ELF-1 (cell line): Measurements from ENCODE around the gene UVSSA.
"Not testable (repeated sequence)": the region's sequence is repeated elsewhere in the genome, so short reads cannot be mapped to it uniquely, and the experiment has no call there.

ENCODE experiments used
- DNase-seq: peaks from one replicate; pipeline ENCODE4 v3.0.0-alpha.2; 2016; ENCODE audit warnings: low read depth, low spot score

The UVSSA gene

DNA sequence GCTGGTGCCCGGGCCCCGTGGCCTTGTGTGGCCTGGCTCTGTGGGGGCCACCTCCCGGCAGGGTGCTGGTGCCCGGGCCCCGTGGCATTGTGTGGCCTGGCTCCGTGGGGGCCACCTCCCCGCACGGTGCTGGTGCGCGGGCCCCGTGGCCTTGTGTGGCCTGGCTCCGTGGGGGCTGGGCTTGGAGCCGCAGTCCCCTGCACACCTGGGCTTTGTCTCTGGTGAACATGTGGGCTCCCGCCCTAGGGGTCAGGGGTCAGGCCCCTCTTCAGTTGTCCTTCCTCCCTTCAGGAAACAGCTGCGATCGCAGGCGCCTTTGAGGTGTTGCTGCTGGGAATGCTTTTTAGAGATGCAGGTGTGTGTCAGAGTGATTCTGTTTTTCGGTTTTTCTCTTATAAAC, 17.2 kb downstream of the UVSSA start:
- DNase-seq: no peak

DNA sequence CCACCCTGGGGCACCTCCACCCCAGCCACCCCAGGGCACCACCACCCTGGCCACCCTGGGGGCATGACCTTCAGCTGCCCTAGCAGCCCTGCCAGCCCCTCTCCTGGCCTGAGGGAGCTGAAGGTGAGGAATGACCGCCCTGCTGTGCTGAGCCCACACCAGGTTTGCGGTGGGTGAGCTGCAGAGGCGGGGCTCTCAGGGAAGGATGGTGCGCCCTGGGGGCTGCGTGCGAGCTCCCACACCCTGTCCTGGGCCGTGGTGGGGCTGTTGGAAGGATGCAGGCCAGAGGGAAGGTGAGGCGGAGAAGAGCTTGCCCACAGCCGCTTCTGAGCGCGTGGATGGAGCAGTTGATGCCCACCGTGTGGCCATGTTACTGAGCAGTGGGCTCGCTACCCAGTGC, 17.7 kb downstream of the UVSSA start:
- DNase-seq: no peak

DNA sequence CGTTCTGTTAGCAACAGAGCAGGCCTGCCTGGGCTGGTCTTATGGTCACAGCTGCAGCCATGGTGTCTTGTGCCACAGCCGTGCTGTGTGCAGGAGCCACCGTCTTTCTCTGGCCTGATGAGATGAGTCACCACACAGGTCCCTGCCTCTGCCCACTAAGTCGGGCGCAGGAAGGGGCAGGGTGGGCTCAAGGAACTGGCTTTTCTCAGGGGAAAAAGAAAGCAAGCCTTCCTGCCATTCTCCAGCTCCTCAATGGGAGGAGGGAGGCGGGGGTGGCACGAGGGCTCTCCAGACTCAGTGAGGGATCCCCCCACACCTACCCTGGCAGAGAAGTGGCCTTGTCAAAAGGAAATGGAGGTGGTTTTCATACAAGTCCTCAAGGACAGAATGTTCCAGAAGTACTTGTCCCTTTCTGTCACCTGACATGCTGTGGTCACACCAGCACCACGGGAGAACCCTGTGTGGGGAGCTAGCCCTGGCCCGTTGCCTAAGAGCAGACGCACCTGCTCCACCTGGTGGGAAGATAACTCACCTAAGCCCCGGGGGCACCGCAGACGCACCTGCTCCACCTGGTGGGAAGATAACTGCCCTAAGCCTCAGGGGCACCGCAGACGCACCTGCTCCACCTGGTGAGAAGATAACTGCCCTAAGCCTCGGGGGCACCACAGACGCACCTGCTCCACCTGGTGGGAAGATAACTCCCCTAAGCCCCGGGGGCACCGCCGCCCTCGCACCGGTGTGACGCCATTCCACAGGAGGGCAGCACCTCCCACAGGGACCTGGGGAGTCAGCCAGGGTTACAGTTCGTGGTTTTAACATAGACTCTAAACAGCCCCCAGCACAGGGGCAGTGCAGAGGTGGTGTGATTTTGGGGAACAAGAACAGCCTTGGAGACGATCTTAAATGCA, 18.5 kb downstream of the UVSSA start:
- DNase-seq: peak; percentile 61

DNA sequence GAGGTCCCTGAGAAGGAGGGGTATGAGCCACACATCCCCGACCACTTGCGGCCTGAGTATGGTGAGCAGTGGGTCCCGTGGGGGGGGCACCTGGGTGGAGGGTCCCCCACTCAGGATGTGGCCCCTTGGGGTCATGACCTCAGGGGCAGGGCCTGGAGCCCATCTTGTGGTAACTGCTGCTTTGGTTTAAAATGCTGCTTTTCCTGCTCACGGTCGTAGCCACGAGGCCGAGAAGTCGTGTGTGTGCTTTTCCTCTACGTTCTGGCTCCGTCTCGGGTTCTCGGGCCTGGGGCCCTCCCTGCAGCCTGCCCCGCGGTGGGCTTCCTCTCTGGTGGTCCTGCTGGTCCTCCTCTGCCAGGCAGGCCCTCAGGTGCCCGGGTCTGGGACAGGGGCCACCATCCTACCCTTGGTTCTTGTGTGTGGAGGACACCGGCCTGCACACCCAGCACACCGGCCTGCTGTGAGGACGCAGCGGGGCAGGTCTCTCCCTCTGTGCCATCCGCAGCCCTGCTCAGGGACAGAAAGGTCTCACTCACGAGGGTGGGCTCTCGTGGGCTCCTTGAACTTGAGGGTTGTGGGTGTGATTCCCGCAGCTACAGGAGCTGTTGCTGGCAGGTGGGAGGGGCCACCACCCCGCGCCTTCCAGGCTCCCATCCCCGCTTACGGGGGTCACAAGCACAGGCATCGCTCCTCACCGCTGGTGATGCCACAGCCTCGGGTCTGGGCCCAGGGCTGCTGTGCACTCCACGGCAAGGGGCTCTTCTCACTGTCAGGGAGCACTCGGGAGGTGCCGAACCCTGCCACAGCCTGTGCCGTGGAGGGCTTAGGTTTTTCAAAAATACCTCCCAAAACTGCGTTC, 19.6 kb downstream of the UVSSA start:
- no peak for DNase-seq

DNA sequence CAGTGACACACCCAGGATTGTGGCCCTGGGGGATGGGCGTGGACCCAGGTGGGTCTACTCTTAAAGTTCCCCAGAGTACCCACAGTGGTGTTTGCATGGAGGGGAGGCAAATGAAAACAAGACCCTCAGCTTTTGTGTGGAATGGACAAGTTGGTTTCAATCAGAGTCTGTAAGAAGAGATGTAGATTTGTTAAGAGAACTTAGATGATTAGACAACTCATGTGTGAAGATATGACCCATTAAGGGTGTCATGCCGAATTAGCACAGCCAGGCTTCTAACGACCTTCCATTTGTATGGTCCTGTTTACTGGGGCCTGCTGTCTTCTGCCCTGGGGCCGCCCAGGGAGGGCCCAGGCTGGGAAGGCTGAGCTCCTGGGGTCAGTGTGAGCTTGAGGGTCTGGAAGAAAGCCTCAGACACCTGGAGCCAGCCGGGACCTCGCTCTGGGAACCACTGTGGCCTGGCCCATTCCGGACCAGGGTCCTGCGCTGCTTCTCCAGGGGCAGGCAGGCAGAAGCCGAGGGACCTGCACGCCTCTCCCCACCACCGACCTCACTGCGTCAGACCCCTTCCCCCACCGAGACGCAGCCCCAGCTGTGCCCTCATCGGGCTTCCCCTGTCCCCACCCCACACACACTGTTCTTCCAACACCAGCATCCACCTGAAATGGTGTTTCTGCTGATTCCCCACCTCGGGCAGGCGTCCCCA, 20.4 kb downstream of the UVSSA start:
- DNase-seq: no peak

DNA sequence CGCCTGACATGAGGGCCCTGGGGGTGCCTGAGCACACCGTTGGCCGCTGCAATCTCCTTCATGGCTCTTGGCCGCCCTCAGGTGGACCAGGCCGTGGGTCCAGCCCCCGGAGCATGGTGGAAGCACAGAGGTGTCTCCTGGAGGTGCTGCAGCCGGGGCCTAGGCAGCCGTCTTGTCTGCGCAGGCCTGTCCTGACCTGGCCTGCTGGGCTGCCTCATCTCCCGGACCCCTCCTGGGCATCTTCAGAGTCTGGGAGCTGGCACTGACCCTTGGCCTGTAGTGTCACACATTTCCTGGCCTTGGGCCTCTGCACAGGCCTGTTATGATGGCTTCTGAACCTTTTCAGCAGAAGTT, 20.9 kb downstream of the UVSSA start:
- DNase-seq: no peak

DNA sequence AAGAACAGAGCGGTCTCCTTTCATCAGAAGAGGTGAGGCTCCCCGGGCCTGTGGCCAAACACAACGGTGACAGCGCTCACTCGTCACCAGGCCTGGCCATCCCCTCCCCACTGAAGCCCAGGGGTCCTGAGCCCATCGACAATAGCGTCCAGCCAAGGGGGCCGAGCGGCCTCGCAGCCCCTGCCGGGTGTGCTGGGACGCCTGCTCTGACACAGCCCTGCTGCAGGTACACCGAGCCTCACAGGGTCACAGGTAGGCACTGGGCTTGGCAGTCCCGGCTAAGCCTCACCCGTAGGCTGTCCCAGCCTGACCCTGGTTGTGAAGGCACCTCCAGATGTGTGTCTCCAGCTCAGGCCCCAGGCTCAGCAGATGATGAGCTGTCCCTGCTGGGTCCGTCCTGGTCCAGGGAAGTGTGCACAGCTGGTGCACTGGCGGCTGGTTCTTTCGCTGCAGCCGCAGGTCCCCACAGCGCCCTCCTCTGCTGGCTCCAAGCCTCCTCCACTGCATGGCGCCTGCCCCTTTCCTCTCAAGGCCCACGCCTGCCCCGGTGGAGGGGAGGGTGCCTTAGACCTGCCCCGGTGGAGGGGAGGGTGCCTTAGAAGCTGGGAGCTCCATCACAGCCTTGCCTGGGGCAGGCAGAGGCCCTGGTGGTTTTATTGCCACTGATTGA, 21.5 kb downstream of the UVSSA start:
- DNase-seq: peak; percentile 29

DNA sequence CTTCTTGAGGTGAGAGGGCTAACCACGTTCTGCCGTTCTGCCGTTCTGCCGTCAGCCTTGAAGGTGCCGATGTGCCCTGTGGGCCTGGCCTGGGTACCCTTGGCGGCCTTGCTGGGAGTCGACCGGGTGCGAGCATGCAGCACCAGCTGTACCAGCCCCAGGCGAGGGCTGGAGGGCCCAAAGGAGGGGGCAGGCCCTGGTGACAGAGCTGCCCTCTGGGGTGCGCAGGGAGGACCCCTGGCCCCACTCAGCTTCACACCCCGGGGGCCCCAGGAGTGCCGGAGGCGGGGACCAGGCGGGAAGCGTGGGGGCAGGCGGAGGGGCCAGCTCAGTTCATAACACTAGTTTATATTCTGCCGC, 22.1 kb downstream of the UVSSA start:
- DNase-seq: no peak

DNA sequence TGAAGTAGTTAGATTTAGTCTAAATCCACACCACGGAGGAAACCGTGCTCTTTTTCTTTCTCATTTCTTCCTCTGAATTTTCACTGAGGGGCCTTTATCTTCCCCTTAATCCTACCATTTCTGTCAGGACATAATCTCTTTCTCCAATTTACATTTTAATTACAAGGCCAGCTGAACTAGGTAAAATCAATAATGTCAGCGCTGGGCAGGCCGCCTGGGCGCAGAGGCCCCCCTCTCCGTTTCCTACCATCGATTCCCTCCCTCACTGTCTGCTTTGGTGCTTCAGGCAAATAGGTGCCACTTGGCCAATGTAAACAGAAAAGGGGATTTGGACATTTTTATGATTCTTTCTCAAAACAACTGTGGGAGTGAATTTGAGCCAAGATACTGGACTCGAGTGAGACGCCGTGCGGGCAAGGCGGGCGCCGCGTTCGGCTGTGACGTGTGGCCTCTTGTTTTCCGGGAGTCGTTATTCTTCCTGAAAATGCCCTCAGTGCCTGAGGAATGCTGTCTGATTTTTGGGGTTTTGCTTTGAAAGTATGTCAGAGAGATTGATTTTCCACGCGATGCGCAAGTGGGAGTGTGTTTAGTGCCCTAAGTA, 22.6 kb downstream of the UVSSA start:
- no peak for DNase-seq

DNA sequence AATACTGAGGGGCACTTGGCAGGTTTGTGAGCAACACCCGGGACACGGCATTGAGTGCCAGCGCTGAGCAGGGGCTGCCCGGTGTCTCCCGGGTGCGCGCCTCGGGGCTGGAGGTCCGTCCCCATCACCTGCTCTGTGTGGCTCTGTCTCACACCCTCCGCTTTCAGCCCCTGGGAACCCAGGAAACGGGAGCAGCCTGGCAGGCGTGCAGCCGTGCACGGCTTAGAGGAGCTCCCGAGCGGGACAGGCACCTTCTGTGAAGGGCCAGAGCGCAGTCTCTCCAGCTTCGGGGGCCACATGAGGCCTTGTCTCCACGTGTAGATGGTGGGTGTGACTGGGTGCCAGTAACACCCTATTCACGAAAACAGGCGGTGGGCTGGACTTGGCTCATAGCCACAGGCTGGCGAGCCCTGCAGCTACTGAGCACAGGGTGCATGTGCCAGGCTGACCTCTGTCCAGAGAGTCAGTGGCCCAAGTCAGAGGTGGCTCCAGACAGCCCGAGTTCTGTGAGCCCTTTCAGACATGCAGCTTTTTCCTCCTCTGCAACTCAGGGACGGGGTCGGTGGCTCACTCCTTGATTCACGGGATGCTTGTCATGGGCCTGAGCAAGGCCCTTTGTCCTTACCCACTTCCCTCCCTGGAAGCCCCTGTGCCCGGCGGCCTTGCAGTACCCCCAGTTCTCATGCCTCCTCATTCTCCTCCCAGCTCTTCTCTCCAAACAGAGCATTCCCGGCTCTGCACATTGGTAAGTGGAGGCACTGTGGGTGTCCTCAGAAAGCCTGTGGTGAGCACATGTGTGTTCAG, 23.5 kb downstream of the UVSSA start:
- DNase-seq: no peak

DNA sequence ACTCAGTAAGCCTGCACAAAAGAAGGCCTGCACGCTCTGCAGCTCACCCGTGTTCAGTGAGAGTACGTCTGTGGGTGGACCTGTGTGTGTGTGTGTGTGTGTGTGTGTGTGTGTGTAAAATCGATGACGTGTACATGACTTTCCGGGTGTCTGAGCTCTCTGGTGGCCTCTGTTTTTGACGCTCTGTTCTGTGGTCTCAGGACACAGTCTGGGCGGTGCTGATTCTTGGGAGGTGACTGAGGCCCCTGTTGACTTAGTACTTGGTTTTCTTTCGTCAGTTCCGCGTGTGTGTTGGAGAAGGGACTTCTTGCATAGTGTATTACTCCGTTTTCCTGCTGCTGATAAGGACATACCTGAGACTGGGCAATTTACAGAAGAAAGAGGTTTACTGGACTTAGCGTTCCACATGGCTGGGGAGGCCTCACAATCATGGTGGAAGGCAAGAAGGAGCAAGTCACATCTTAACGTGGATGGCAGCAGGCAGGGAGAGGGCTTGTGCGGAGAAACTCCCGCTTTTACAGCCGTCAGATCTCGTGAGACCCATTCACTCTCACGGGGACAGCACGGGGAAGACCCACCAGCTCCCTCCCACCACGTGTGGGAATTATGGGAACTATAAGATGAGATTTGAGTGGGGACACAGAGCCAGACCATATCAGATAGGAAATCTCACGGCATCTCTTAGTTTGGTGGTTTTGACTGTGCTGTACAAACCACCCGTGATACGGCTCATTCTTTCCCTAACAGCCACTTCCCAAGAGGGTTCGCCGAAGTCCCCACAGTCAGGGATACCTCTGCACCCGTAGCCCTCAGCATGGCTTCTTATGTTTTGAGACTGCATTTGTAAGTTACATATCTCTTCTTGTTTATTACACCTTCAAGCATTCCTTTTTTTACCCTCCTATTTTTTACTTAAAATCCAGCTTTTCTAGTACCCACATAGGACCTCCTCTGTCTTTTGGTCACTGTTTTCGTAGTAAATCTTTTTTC, 24.5 kb downstream of the UVSSA start:
- no peak for DNase-seq

DNA sequence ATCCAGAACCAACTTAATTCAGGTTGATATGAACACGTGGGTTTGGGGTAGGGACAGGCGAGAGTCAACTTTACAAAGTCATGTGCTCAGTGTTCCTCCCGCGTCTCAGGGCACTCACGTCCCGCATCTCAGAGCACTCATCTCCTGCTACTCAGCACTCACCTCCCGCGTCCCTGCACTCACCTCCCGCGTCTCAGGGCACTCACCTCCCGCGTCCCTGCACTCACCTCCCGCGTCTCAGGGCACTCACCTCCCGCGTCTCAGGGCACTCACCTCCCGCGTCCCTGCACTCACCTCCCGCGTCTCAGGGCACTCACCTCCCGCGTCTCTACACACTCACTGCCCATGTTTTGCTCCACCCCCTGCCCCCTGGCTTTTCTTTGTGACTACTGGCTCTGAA, 25.6 kb downstream of the UVSSA start:
- not testable (repeated sequence) for DNase-seq

DNA sequence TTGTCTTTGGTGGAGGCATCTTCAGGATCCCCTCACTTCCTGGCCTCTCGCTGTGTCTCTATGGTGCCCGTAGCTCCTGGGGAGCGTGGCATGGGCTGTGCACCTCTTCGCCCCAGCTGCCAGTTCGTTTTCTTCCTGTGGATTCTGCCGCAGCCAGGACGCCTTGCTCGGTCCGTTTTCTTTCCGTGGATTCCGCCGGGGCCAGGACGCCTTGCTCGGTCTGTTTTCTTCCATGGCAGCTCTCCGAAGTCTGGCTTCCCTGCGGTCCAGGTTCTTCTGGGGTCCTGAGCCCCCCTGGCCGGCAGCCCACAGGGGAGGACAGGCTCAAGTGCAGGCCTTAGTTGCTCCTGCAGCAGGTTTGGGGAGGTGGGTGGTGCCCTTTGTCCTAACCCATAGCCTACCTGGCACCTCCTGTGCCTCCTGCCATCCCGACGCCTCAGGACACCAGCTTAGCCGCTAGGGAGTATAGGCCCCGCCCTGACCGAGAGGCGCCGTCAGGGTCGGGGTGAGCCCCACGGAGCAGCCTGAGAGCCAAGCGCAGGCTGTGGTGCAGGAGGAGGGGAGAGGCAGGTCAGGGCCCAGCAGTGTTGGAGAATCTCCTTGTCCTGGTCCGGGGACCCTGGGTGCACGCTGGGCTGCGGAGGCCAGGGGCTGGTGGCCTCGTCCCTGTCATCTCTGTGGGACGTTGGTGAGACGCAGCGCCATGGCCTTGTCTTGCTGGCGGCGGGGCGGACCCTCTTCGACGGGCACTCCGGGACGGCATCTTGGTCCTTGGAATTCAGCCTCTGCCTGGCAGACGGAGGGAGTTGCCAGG, 27.1 kb downstream of the UVSSA start:
- DNase-seq: no peak

DNA sequence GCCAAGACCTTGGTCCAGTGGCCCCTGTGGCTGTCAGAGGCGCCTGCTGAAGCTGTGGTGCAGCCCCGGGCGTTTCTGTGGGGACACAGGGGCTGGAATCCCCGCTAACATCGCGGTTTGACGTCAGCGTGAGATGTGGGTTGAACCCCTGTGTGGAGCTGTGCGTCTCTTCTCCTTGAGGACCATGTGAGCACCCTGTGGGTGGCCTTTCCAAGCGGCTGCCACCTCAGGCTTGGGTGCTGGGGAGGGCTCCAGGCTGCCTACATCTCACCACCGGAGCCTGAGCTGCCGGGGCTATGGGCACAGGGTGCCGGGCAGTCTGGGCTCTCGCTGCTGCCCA, 27.7 kb downstream of the UVSSA start:
- no peak for DNase-seq

DNA sequence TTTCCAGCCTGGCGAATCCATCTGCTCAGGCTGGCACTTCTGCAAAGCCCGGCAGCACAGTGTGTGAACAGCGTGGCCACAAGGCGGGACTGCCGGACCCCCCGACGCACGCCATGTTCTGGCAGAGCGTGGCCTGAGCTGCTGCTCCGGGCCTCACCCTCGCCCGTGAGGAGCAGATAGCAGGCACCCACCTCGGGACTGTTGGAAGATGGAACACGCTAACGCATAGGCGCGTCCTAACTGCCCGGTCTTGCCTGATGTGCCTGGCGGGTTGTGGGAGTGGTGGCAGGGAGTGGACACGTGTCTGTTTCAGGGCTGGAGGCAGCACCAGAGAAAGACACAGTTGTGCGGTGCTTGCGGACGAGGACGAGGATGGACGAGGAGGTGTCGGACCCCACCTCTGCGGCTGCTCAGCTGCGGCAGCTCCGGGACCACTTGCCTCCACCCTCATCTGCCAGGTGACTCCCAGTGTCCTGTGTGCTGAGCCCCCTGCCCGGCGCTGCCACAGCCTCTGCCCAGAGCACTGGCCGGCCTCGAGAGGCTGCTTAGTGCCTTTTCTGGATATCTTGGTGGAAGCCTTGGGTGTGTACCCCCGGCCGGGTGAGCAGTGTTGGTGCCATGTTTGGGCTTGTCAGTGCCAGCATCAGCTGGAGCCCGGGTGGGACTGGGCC, 28.2 kb downstream of the UVSSA start:
- no peak for DNase-seq

DNA sequence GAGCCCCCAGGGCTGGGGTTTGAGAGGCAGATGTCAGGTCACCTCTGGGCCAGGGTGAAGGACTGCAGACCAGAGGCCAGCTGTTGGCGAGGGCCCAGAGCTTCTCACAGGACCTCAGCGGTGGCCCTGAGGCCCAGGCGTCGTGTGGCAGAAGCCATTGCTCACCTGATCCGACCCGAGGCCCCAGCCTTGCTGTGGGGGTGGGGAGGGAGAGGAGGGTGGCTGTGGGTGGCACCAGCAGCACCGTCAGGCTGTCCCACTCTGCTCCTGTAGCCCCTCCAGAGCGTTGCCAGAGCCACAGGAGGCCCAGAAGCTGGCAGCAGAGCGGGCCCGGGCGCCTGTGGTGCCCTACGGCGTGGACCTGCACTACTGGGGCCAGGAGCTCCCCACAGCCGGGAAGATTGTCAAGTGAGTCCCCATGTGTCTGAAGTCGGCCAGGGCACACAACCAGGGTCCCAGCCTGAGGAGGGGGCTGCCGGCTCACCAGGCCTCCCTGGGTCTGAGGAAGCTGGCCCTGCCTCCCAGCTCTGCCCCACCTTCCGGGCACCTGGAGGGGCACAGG, 28.8 kb downstream of the UVSSA start:
- DNase-seq: no peak

DNA sequence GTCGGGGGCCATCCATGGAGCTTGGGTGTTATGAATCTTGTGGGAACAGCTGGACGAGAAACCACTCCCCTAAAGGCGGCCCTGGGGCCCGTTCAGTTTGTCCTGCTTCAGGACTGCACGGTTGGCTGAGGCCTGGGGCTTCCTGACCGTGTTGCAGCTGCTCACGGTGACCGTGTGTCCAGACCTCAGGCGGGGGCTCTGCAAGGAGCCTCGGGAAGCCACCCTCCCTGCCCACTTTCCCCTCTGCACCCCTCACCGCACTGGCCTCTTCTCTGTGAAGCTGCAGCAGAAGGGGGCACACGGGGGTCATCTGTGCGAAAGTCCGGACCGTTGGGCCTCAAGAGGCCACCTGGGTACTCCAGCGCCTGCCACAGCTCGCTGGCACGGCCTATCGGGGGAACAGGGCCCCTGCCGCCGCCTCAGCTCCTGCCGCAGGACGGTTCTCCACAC, 29.4 kb downstream of the UVSSA start:
- DNase-seq: no peak
